Smooth muscle cell (in vitro differentiated cells): ENCODE data around the gene MAP3K1. TPM values are rescaled to one million over a fixed set of nuclear protein-coding genes. Genes with fewer than 3 reads are reported as not detected.

Experiments
- DNase-seq: peaks from one replicate; lab custom pipeline; 2025; ENCODE audit not compliant: unreplicated experiment; lab: John Stamatoyannopoulos, UW
- H2AFZ ChIP-seq: fragments of 200-600 bp; sonication (generic); 2 replicates; pipeline ENCODE4 v1.6.0; 2016; ENCODE audit warnings: antibody characterized with exemption, low read depth, mild to moderate bottlenecking
- H3F3A ChIP-seq: fragments of 200-600 bp; sonication (generic); 2 replicates; pipeline ENCODE4 v1.6.0; 2017; ENCODE audit warnings: antibody characterized with exemption, low read depth
- H3K27ac ChIP-seq: fragments of 200-600 bp; sonication (generic); 2 replicates; pipeline ENCODE4 v1.5.1; 2016; ENCODE audit warnings: low read depth, mild to moderate bottlenecking
- H3K27me3 ChIP-seq: fragments of 200-600 bp; sonication (generic); 2 replicates; pipeline ENCODE4 v1.6.1; 2016; ENCODE audit warnings: low read depth, mild to moderate bottlenecking
- H3K36me3 ChIP-seq: fragments of 200-600 bp; sonication (generic); 2 replicates; pipeline ENCODE4 v1.5.1; 2016; ENCODE audit warnings: low read depth
- H3K4me1 ChIP-seq: fragments of 200-600 bp; sonication (generic); 2 replicates; pipeline ENCODE4 v1.5.1; 2016; ENCODE audit warnings: low read depth
- H3K4me2 ChIP-seq: fragments of 200-600 bp; sonication (generic); 2 replicates; pipeline ENCODE4 v1.6.0; 2016; ENCODE audit warnings: mild to moderate bottlenecking
- H3K4me3 ChIP-seq: fragments of 200-600 bp; sonication (generic); 2 replicates; pipeline ENCODE4 v1.5.1; 2016; ENCODE audit warnings: mild to moderate bottlenecking
- H3K79me2 ChIP-seq: fragments of 200-600 bp; sonication (generic); 2 replicates; pipeline ENCODE4 v1.6.0; 2016; ENCODE audit warnings: low read depth, mild to moderate bottlenecking
- H3K9ac ChIP-seq: fragments of 200-600 bp; sonication (generic); 2 replicates; pipeline ENCODE4 v1.6.0; 2016; ENCODE audit warnings: low read depth
- H3K9me3 ChIP-seq: fragments of 200-600 bp; sonication (generic); replicated peaks from 2 replicates; pipeline ENCODE4 v1.5.1; 2016; ENCODE audit warnings: low read depth
- H4K20me1 ChIP-seq: fragments of 200-600 bp; sonication (generic); 2 replicates; pipeline ENCODE4 v1.6.0; 2016; ENCODE audit warnings: low read depth
- WGBS: methylation state at CpG from one replicate; pipeline ENCODE4 v1.1.7; 2016; ENCODE audit warnings: low lambda C conversion rate; 5-methylcytosine and 5-hydroxymethylcytosine counted together
- polyA plus RNA-seq: library from polyadenylated mRNA; unstranded; fragments of >200 nt; fragmentation: Nextera tagmentation; extraction: Ambion mirVana; gene quantifications from 2 replicates; pipeline ENCODE4 v1.2.1, GENCODE V29; 2016
- total RNA-seq: library from RNA; depleted of rRNA; stranded (reverse); fragments of >200 nt; gene quantifications from 2 replicates; pipeline ENCODE4 v1.2.3, GENCODE V29; 2014
- TF ChIP-seq, protein P1 (sequence below): fragments of 200-600 bp; sonication (generic); IDR thresholded peaks from 2 replicates; pipeline ENCODE4 v1.5.1; 2017; ENCODE audit warnings: borderline replicate concordance, mild to moderate bottlenecking, antibody characterized with exemption; ENCODE audit not compliant: insufficient read depth, poor library complexity, severe bottlenecking

MAP3K1 gene
- total and polyA plus RNA-seq, 2 experiments from 2014 or later, result 11.2 to 30.1 TPM

DNA sequence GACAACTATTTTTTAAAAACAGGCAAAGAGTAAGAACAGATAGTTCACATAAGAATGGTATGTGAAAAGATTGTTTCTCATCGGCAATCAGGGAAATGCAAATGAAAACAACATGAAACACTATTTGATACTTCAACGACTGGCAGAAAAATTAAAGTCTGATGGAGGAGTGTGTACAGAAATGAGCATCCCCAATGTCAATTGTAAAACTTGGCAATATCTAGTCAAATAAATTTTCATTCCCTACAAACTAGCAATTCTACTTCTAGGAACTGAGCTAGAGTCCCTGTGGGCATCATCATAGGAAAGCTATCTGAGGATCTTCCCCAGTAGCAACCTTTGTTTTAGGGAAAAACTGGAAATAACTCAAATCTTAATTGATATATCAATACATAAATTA, 29.0 kb upstream of the MAP3K1 start:
- no peaks in the 10 kb centered on the region for H3K9me3 ChIP-seq
- no peak for DNase-seq
- H4K20me1 ChIP-seq, result no peaks in the 10 kb centered on the region
- no peaks in the 10 kb centered on the region for H3K36me3 ChIP-seq
- WGBS, result 97% methylated on average over 2 of the region's 2 CpGs
- H2AFZ ChIP-seq, result no peak overlapping the region
- H3K4me2 ChIP-seq, result no peak overlapping the region
- H3K27me3 ChIP-seq, result no peaks in the 10 kb centered on the region
- no peaks in the 10 kb centered on the region for H3K4me1 ChIP-seq
- no peaks in the 10 kb centered on the region for H3F3A ChIP-seq
- no peak overlapping the region for H3K27ac ChIP-seq
- no peak overlapping the region for H3K4me3 ChIP-seq
- H3K9ac ChIP-seq, result no peak overlapping the region
- no peaks in the 10 kb centered on the region for H3K79me2 ChIP-seq
- TF ChIP-seq, protein P1, sequence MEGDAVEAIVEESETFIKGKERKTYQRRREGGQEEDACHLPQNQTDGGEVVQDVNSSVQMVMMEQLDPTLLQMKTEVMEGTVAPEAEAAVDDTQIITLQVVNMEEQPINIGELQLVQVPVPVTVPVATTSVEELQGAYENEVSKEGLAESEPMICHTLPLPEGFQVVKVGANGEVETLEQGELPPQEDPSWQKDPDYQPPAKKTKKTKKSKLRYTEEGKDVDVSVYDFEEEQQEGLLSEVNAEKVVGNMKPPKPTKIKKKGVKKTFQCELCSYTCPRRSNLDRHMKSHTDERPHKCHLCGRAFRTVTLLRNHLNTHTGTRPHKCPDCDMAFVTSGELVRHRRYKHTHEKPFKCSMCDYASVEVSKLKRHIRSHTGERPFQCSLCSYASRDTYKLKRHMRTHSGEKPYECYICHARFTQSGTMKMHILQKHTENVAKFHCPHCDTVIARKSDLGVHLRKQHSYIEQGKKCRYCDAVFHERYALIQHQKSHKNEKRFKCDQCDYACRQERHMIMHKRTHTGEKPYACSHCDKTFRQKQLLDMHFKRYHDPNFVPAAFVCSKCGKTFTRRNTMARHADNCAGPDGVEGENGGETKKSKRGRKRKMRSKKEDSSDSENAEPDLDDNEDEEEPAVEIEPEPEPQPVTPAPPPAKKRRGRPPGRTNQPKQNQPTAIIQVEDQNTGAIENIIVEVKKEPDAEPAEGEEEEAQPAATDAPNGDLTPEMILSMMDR, result no peak

DNA sequence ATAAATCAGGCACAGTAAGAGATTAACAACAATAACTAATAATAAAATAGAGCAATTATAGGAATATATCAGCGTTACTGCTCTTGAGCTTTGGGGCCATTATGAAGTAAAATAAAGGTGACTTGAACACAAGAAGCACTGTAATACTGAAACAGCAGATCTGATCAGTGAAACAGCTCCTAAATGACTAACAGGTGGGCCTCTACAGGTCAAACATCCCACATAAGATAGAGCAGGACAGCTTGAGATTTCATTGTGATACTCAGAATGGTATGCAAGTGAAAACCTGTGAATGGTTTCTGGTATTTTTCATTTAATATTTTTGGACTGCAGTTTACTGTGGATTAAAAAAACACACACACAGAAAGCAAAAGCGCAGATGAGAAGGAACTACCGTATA, 24.0 kb upstream of the MAP3K1 start:
- no peaks in the 10 kb centered on the region for H3K4me1 ChIP-seq
- no peaks in the 10 kb centered on the region for H3K36me3 ChIP-seq
- no peaks in the 10 kb centered on the region for H4K20me1 ChIP-seq
- H3F3A ChIP-seq, result no peaks in the 10 kb centered on the region
- H3K4me3 ChIP-seq, result no peak overlapping the region
- H3K9ac ChIP-seq, result no peak overlapping the region
- WGBS, result 94% methylated on average over 3 of the region's 3 CpGs
- H3K4me2 ChIP-seq, result no peak overlapping the region
- no peak for DNase-seq
- no peaks in the 10 kb centered on the region for H3K79me2 ChIP-seq
- H2AFZ ChIP-seq, result no peak overlapping the region
- no peaks in the 10 kb centered on the region for H3K27me3 ChIP-seq
- H3K9me3 ChIP-seq, result no peaks in the 10 kb centered on the region
- H3K27ac ChIP-seq, result no peak overlapping the region
- TF ChIP-seq, protein P1, result no peak

DNA sequence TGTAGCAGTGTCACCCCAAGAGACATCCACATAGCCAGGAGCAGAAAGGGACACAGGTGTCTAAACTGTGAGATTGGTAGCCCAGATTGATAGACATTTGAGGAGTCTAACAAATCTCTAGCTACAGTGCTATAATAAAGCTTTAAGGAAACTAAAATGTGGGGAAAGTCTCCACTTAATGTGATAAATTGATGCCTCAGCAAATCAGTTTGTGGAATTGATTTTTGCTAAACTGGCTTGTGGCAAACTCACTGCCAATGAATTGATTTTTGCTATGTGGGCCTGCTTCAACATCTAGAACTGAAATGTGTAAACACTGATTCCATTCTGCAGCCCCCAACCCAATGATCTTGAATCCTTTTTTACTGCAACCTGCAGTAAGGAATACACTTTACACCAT, 16.8 kb upstream of the MAP3K1 start:
- Histone ChIP-seq H3K9ac (no peak overlapping the region), H3K27ac (no peak overlapping the region), H3K4me2 (no peak overlapping the region), H3K9me3 (no peaks in the 10 kb centered on the region), H2AFZ (no peak overlapping the region), H3K79me2 (no peaks in the 10 kb centered on the region), H3K4me1 (no peaks in the 10 kb centered on the region), H3F3A (no peaks in the 10 kb centered on the region), H4K20me1 (no peaks in the 10 kb centered on the region), H3K27me3 (no peaks in the 10 kb centered on the region), H3K36me3 (no peaks in the 10 kb centered on the region), H3K4me3 (no peak overlapping the region)
- DNase-seq, result no peak
- TF ChIP-seq, protein P1, result no peak

DNA sequence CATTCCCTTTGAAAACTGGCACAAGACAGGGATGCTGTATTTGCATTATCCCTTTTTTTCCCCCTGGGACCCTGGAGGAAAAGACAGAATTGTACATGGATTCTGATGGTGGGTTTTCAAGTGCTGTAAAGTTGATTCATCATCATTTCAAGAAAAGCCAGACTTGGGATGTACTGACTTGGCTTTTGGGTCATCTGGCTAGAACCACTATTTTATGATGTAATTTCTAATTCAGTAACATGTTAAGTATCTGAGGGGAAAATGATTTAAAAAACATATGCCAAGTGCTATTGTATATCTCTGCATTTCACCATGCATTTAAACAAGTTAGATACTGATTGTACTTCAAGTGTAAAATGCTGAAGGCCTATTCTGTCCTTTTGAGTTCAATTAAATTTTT, 15.2 kb upstream of the MAP3K1 start:
- Histone ChIP-seq H3F3A (no peaks in the 10 kb centered on the region), H3K27ac (no peak overlapping the region), H3K4me3 (no peak overlapping the region), H3K9me3 (no peaks in the 10 kb centered on the region), H4K20me1 (no peaks in the 10 kb centered on the region), H3K9ac (no peak overlapping the region), H3K4me2 (no peak overlapping the region), H3K79me2 (no peaks in the 10 kb centered on the region), H3K27me3 (no peaks in the 10 kb centered on the region), H2AFZ (no peak overlapping the region), H3K36me3 (no peaks in the 10 kb centered on the region), H3K4me1 (no peaks in the 10 kb centered on the region)
- DNase-seq, result no peak
- TF ChIP-seq, protein P1, result no peak
